ENCODE data around the gene EXOC4.

The EXOC4 gene

DNA sequence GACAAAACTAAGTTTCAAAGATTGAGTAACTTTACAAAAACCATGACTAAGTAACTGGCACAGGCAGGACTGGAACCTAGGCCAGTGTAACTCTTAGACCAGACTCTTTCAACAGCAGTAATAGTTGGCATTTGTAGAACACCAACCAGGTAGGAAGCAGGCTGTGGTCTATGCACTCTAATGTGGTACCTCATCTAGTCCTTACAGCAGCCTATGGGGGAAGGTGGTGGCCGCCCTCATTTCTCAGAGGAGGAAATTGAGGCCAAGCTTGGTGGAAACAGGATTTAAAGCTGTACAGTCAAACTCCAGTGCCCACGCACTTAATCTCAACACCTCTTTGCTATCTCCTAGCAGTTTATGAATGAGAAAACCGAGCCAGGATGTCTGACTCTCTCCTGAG, 708.8 kb downstream of the EXOC4 start:
- TF ChIP-seq, protein P1, sequence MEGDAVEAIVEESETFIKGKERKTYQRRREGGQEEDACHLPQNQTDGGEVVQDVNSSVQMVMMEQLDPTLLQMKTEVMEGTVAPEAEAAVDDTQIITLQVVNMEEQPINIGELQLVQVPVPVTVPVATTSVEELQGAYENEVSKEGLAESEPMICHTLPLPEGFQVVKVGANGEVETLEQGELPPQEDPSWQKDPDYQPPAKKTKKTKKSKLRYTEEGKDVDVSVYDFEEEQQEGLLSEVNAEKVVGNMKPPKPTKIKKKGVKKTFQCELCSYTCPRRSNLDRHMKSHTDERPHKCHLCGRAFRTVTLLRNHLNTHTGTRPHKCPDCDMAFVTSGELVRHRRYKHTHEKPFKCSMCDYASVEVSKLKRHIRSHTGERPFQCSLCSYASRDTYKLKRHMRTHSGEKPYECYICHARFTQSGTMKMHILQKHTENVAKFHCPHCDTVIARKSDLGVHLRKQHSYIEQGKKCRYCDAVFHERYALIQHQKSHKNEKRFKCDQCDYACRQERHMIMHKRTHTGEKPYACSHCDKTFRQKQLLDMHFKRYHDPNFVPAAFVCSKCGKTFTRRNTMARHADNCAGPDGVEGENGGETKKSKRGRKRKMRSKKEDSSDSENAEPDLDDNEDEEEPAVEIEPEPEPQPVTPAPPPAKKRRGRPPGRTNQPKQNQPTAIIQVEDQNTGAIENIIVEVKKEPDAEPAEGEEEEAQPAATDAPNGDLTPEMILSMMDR (conservative IDR thresholded peaks at IDR 0.05; ENCODE audit: low read length), result no peak
- no peak for TF ChIP-seq EZH2phosphoT487 (IDR thresholded peaks at IDR 0.05; ENCODE audit: borderline replicate concordance)
- H4K20me1 ChIP-seq (ENCODE audit: insufficient read depth, low read length, poor library complexity, severe bottlenecking), result no peaks in the 10 kb centered on the region
- H3K4me2 ChIP-seq (ENCODE audit: low read depth, low read length, poor library complexity, severe bottlenecking), result peak overlapping the region; percentile 21
- H3K4me3 ChIP-seq (ENCODE audit: low read length, poor library complexity, severe bottlenecking), result no peak overlapping the region
- H2AFZ ChIP-seq (ENCODE audit: low read length), result no peak overlapping the region
- H3K4me1 ChIP-seq (ENCODE audit: insufficient read depth, low read length, poor library complexity, severe bottlenecking), result peaks cover 19% of the 10 kb centered on the region
- H3K9ac ChIP-seq (ENCODE audit: low read depth, low read length, poor library complexity, severe bottlenecking), result no peak overlapping the region
- H3K27me3 ChIP-seq (ENCODE audit: insufficient read depth, low read length, poor library complexity, severe bottlenecking), result no peaks in the 10 kb centered on the region
- H3F3A ChIP-seq (ENCODE audit: low read depth), result no peaks in the 10 kb centered on the region
- H3K79me2 ChIP-seq (ENCODE audit: insufficient read depth, low read length), result no peaks in the 10 kb centered on the region
- no peaks in the 10 kb centered on the region for H3K9me3 ChIP-seq (ENCODE audit: insufficient read depth, low read depth, low read length)
- H3K9me2 ChIP-seq (replicated peaks; ENCODE audit: low read depth, low read length), result no peaks in the 10 kb centered on the region
- H3K36me3 ChIP-seq (ENCODE audit: insufficient read depth, low read length), result no peaks in the 10 kb centered on the region

DNA sequence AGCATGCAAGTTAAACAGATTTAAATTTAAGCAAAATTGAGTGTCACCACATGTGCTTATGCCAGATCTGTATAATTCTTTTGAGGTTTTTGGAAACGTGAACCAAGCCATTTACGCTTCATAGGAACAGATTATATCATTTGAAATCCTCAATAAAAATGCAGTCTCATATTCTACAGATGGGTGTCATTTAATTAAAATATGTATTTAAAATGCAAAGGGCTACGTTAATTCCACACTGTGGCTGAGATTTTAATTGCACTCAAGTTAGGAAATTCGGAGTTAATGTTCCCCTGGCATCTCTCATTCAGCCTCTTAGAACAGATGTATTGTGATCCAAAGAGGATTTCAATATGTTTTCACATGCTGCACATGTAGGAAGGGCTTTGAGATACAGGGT, 709.8 kb downstream of the EXOC4 start:
- H4K20me1 ChIP-seq (ENCODE audit: insufficient read depth, low read length, poor library complexity, severe bottlenecking), result no peaks in the 10 kb centered on the region
- no peak overlapping the region for H3K4me2 ChIP-seq (ENCODE audit: low read depth, low read length, poor library complexity, severe bottlenecking)
- H3K4me3 ChIP-seq (ENCODE audit: low read length, poor library complexity, severe bottlenecking), result no peak overlapping the region
- no peaks in the 10 kb centered on the region for H3K9me2 ChIP-seq (replicated peaks; ENCODE audit: low read depth, low read length)
- peaks cover 19% of the 10 kb centered on the region for H3K4me1 ChIP-seq (ENCODE audit: insufficient read depth, low read length, poor library complexity, severe bottlenecking)
- TF ChIP-seq, protein P1 (conservative IDR thresholded peaks at IDR 0.05; ENCODE audit: low read length), result no peak
- no peak for TF ChIP-seq EZH2phosphoT487 (IDR thresholded peaks at IDR 0.05; ENCODE audit: borderline replicate concordance)
- H3K9me3 ChIP-seq (ENCODE audit: insufficient read depth, low read depth, low read length), result no peaks in the 10 kb centered on the region
- no peaks in the 10 kb centered on the region for H3F3A ChIP-seq (ENCODE audit: low read depth)
- H3K27me3 ChIP-seq (ENCODE audit: insufficient read depth, low read length, poor library complexity, severe bottlenecking), result no peaks in the 10 kb centered on the region
- H3K9ac ChIP-seq (ENCODE audit: low read depth, low read length, poor library complexity, severe bottlenecking), result no peak overlapping the region
- no peak overlapping the region for H2AFZ ChIP-seq (ENCODE audit: low read length)
- no peaks in the 10 kb centered on the region for H3K79me2 ChIP-seq (ENCODE audit: insufficient read depth, low read length)
- no peaks in the 10 kb centered on the region for H3K36me3 ChIP-seq (ENCODE audit: insufficient read depth, low read length)

DNA sequence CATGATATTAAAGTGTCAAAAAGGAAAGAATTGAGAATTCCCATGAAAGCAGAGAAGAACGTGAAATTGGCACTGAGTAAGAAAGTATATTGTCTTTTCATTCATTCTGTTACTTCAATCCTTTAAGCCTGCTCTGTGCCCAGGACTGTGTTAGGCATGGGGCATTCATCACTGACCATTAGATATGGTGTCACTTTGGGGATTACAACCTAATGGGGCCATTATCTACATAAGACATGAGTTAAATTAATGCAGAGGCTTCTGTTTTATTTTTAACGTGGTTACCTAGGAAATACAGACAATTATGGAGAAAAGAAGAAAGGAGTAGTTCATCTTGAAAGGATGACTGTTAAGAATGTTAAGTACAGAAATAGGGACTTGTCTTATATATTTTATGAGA, 710.8 kb downstream of the EXOC4 start:
- Histone ChIP-seq H3K4me3 (ENCODE audit: low read length, poor library complexity, severe bottlenecking) (no peak overlapping the region), H2AFZ (ENCODE audit: low read length) (no peak overlapping the region), H4K20me1 (ENCODE audit: insufficient read depth, low read length, poor library complexity, severe bottlenecking) (no peaks in the 10 kb centered on the region), H3K79me2 (ENCODE audit: insufficient read depth, low read length) (no peaks in the 10 kb centered on the region), H3K9ac (ENCODE audit: low read depth, low read length, poor library complexity, severe bottlenecking) (no peak overlapping the region), H3K4me1 (ENCODE audit: insufficient read depth, low read length, poor library complexity, severe bottlenecking) (peaks cover 15% of the 10 kb centered on the region), H3K9me2 (replicated peaks; ENCODE audit: low read depth, low read length) (no peaks in the 10 kb centered on the region), H3K9me3 (ENCODE audit: insufficient read depth, low read depth, low read length) (no peaks in the 10 kb centered on the region), H3K4me2 (ENCODE audit: low read depth, low read length, poor library complexity, severe bottlenecking) (no peak overlapping the region), H3K27me3 (ENCODE audit: insufficient read depth, low read length, poor library complexity, severe bottlenecking) (no peaks in the 10 kb centered on the region), H3K36me3 (ENCODE audit: insufficient read depth, low read length) (no peaks in the 10 kb centered on the region), H3F3A (ENCODE audit: low read depth) (no peaks in the 10 kb centered on the region)
- TF ChIP-seq, protein P1 (conservative IDR thresholded peaks at IDR 0.05; ENCODE audit: low read length), result no peak
- TF ChIP-seq EZH2phosphoT487 (IDR thresholded peaks at IDR 0.05; ENCODE audit: borderline replicate concordance), result no peak
